SK-N-SH (cell line): ENCODE measurements around the gene GATAD2B.

Experiments used
- CHD2 ChIP-seq: fragments of 150-350 bp; IDR thresholded peaks from 2 replicates; pipeline ENCODE4 v1.6.1; 2018; ENCODE audit warnings: low read length; ENCODE audit not compliant: partially characterized antibody
- FOXJ3 ChIP-seq: sonication (generic); formaldehyde crosslinking; IDR thresholded peaks from 2 replicates; pipeline ENCODE4 v1.5.1; 2020; ENCODE audit warnings: mild to moderate bottlenecking, missing genetic modification reagents
- NRF1 ChIP-seq: IDR thresholded peaks from 2 replicates; pipeline ENCODE4 v1.6.1; 2012; ENCODE audit warnings: low read depth, mild to moderate bottlenecking, low read length

DNA sequence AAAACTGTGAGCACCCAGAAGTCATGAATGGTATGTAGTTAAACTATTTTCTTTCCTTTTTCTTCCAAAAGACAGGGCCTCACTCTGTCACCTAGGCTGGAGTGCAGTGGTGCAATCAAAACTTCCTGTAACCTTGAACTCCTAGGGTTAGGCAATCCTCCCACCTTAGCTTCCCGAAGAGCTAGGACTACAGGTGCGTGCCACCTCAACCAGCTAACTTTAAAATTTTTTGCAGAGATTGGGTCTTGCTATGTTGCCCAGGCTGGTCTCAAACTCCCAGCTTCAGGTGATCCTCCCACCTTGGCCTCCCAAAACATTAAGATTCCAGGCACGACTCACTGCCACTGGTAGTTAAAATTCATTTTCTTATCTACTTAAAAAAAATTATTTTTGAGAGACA, 62.5 kb downstream of the GATAD2B start:
- TF ChIP-seq NRF1, result no peak
- TF ChIP-seq CHD2, result no peak
- TF ChIP-seq FOXJ3 (CRISPR knock-in tag), result no peak
